Sigmoid colon (tissue), 4 donors: ENCODE measurements around the gene PP2D1.

Experiments
- CTCF ChIP-seq, 4 experiments: fragments of 450-650 bp in 3 of 4; fragments of 200-600 bp in 1 of 4; IDR thresholded peaks; one replicate each; pipeline ENCODE4 v1.5.1; 2016 to 2019; ENCODE audit warnings: antibody characterized with exemption in 4 of 4, mild to moderate bottlenecking in 3 of 4, moderate library complexity in 2 of 4
- EP300 ChIP-seq, 4 donors: sonication (generic); formaldehyde crosslinking; IDR thresholded peaks; one replicate each; pipeline ENCODE4 v1.6.1; 2017; ENCODE audit warnings: antibody characterized with exemption in 4 of 4

GRCh38 chr3:19946832-19947548 lies 65.1 kb downstream of the PP2D1 start, which contains the start of gene RAB5A:
- TF ChIP-seq CTCF (IDR thresholded peaks at IDR 0.05), result no peak
- peak in 2 of 4 donors; percentile 64 to 84 for TF ChIP-seq EP300 (IDR thresholded peaks at IDR 0.05)
